DOHH2 (cell line): ENCODE results near the gene SS18L1.
A peak's percentile ranks its signal among the peaks of the same experiment; 100 is the strongest.

Experiments
- H3F3A ChIP-seq: fragments of 200-600 bp; sonication (generic), shearing (Covaris generic); 2 replicates; pipeline ENCODE4 v1.6.0; 2016; ENCODE audit warnings: antibody characterized with exemption, mild to moderate bottlenecking; ENCODE audit not compliant: control insufficient read depth, insufficient read depth
- H3K27ac ChIP-seq: fragments of 200-600 bp; sonication (generic); 2 replicates; pipeline ENCODE4 v1.5.1; 2014; ENCODE audit warnings: low read depth, mild to moderate bottlenecking, low read length, moderate library complexity
- H3K27me3 ChIP-seq: fragments of 200-600 bp; sonication (generic); 2 replicates; pipeline ENCODE4 v1.6.1; 2014; ENCODE audit warnings: mild to moderate bottlenecking, low read length, mixed read lengths; ENCODE audit not compliant: control insufficient read depth
- H3K36me3 ChIP-seq: fragments of 200-600 bp; sonication (generic); 2 replicates; pipeline ENCODE4 v1.6.1; 2014; ENCODE audit warnings: mild to moderate bottlenecking, low read length, moderate library complexity, mixed read lengths; ENCODE audit not compliant: control insufficient read depth
- H3K4me1 ChIP-seq: fragments of 200-600 bp; sonication (generic); 2 replicates; pipeline ENCODE4 v1.6.1; 2014; ENCODE audit warnings: mild to moderate bottlenecking, low read length, mixed read lengths; ENCODE audit not compliant: control insufficient read depth
- H3K4me2 ChIP-seq: fragments of 200-600 bp; sonication (generic); 2 replicates; pipeline ENCODE4 v1.6.0; 2014; ENCODE audit warnings: mild to moderate bottlenecking, low read length, moderate library complexity
- H3K4me3 ChIP-seq: fragments of 200-600 bp; sonication (generic); 2 replicates; pipeline ENCODE4 v1.5.1; 2014; ENCODE audit warnings: mild to moderate bottlenecking, low read length, mixed read lengths
- H3K79me2 ChIP-seq: fragments of 200-600 bp; sonication (generic); 2 replicates; pipeline ENCODE4 v1.6.1; 2014; ENCODE audit warnings: mild to moderate bottlenecking, low read length, mixed read lengths; ENCODE audit not compliant: control insufficient read depth
- H3K9me2 ChIP-seq: fragments of 200-600 bp; sonication (generic); replicated peaks from 2 replicates; pipeline ENCODE4 v1.6.1; 2014; ENCODE audit warnings: mild to moderate bottlenecking, low read length, mixed read lengths; ENCODE audit not compliant: control insufficient read depth
- H3K9me3 ChIP-seq: fragments of 200-600 bp; sonication (generic); 2 replicates; pipeline ENCODE4 v1.6.1; 2014; ENCODE audit warnings: antibody characterized with exemption, low read length, mixed read lengths; ENCODE audit not compliant: control insufficient read depth, insufficient read depth
- H4K20me1 ChIP-seq: fragments of 200-600 bp; sonication (generic); 2 replicates; pipeline ENCODE4 v1.6.0; 2014; ENCODE audit warnings: low read depth, mild to moderate bottlenecking, antibody characterized with exemption, low read length, moderate library complexity; ENCODE audit not compliant: control insufficient read depth, insufficient read depth
- EZH2phosphoT487 ChIP-seq: fragments of 200-600 bp; sonication (generic); IDR thresholded peaks from 2 replicates; pipeline ENCODE4 v1.6.1; 2017; ENCODE audit warnings: borderline replicate concordance, mild to moderate bottlenecking, antibody characterized with exemption, low read length, moderate library complexity, mixed read lengths
- TF ChIP-seq, protein P1 (sequence below): fragments of 200-600 bp; sonication (generic); IDR thresholded peaks from one replicate; pipeline ENCODE4 v1.5.1; 2014; ENCODE audit warnings: antibody characterized with exemption, mild to moderate bottlenecking, low read depth, low read length; ENCODE audit not compliant: poor library complexity, severe bottlenecking

Gene SS18L1, protein sequence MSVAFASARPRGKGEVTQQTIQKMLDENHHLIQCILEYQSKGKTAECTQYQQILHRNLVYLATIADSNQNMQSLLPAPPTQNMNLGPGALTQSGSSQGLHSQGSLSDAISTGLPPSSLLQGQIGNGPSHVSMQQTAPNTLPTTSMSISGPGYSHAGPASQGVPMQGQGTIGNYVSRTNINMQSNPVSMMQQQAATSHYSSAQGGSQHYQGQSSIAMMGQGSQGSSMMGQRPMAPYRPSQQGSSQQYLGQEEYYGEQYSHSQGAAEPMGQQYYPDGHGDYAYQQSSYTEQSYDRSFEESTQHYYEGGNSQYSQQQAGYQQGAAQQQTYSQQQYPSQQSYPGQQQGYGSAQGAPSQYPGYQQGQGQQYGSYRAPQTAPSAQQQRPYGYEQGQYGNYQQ

DNA sequence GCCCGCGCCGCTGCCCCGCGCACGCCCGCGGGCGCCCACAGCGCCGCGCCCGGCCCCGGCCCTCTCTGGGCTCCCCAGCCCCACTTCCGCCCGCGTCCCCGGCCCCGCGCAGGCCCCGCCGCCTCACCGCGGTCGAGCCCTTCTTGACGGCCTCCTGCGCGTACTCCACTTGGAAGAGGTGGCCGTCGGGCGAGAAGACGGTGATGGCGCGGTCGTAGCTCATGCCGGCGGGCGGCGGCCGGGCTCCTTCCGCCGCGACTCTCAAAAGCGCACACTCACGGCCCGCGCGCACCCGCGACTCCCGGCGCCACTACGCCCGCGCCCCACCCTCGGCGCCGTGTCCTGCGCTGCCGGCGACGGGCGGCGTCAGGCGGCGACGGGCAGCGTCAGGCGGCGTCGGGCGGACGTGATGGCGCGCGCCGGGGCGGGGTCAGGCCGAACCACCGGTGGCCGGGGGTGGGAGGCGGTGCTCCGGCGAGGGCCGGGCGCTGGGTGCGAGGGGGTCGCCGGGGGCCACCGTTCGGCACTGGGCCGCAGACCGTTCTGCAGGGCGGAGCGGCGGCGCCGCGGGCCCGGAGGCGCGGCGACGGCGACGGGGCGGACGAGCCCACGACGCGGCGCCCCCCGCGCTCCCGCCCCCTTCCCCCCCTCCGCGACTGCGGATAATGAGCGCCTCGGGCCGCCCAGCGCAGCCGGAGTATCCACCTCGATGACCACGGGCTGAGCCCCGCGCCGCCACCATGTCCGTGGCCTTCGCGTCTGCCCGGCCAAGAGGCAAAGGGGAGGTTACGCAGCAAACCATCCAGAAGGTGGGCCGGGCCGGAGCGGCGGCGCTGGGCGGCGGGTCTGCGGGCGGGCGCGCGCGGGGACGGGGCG lies at the start of gene SS18L1, which contains the start of gene PSMA7:
Gene SS18L1, plus strand, starts transcription at position 689 of the 876 bp plus-strand sequence. Its CDS starts 52 bp downstream, at position 741.
Gene PSMA7, minus strand, starts transcription at position 314 of the 876 bp plus-strand sequence. Its CDS starts 91 bp downstream, at position 223.
- H4K20me1 ChIP-seq, result peaks cover 34% of the 10 kb centered on the region
- peak within 1 kb of the TSS; percentile 84 for H3K4me3 ChIP-seq
- no peak for TF ChIP-seq EZH2phosphoT487
- TF ChIP-seq, protein P1, sequence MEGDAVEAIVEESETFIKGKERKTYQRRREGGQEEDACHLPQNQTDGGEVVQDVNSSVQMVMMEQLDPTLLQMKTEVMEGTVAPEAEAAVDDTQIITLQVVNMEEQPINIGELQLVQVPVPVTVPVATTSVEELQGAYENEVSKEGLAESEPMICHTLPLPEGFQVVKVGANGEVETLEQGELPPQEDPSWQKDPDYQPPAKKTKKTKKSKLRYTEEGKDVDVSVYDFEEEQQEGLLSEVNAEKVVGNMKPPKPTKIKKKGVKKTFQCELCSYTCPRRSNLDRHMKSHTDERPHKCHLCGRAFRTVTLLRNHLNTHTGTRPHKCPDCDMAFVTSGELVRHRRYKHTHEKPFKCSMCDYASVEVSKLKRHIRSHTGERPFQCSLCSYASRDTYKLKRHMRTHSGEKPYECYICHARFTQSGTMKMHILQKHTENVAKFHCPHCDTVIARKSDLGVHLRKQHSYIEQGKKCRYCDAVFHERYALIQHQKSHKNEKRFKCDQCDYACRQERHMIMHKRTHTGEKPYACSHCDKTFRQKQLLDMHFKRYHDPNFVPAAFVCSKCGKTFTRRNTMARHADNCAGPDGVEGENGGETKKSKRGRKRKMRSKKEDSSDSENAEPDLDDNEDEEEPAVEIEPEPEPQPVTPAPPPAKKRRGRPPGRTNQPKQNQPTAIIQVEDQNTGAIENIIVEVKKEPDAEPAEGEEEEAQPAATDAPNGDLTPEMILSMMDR, result no peak

DNA sequence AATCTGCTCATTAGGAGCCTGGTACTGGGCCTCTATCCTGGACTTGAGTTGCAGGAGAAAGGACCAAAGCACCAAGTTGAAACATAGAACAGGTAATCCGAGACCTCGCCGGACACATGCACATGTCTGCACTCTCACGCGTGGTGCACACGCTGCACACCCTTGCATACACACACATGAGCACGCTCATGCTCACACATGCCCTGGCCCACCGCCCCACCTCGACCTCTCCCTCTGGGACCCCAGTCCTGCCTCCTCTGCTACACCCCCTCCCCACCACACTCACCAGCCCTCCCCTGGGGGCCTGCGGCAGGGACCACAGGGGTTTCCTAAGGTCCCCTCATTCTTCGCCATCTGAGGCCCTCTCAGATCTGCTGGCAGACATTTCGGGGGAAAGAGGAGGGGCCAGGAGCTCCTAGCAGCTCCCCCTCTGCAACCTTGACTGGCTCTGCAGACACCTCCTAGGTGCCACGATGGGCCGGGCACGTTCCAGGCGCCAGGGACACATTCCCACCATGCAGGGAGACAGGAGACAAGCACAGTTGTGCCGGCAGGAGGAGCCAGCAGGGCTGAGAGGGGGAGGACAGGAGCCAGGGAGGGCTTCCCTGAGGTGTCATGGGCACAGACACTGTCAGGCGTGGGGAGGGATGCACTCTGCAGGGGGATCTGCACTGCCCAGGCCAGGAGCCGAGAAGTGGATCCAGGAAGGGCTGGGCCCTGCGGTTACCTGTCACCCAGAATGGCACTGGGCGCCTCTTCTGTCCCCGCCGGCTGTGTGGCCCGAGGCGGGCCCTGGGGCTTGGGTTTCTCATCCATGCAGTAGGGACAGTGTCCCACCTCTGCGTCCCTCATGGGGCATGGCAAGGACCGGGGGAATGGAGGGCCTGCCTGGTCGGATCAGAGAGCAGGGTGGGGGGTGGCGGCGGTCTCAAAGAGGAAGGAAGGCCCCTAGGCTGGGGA lies 46.9 kb upstream of the SS18L1 start:
- Histone ChIP-seq H3K4me1 (no peaks in the 10 kb centered on the region), H3K79me2 (no peaks in the 10 kb centered on the region), H3K4me2 (no peak overlapping the region), H3K9me2 (no peaks in the 10 kb centered on the region), H3K4me3 (no peak overlapping the region), H3K27ac (no peak overlapping the region), H3K9me3 (no peaks in the 10 kb centered on the region), H3K36me3 (no peaks in the 10 kb centered on the region), H3K27me3 (peaks cover 3% of the 10 kb centered on the region), H4K20me1 (no peaks in the 10 kb centered on the region), H3F3A (no peaks in the 10 kb centered on the region)
- TF ChIP-seq EZH2phosphoT487, result no peak
- TF ChIP-seq, protein P1, result no peak

More for the DNA sequence above, at the start of gene SS18L1, which contains the start of gene PSMA7:
- Histone ChIP-seq H3K79me2 (peaks cover 88% of the 10 kb centered on the region), H3K9me2 (no peaks in the 10 kb centered on the region), H3F3A (no peaks in the 10 kb centered on the region; the same call in 1 of the 2 replicates), H3K27ac (peak within 1 kb of the TSS; percentile 52), H3K27me3 (no peaks in the 10 kb centered on the region), H3K9me3 (no peaks in the 10 kb centered on the region), H3K4me1 (peaks cover 25% of the 10 kb centered on the region), H3K4me2 (peak within 1 kb of the TSS; percentile 90), H3K36me3 (peaks cover 49% of the 10 kb centered on the region)

DNA sequence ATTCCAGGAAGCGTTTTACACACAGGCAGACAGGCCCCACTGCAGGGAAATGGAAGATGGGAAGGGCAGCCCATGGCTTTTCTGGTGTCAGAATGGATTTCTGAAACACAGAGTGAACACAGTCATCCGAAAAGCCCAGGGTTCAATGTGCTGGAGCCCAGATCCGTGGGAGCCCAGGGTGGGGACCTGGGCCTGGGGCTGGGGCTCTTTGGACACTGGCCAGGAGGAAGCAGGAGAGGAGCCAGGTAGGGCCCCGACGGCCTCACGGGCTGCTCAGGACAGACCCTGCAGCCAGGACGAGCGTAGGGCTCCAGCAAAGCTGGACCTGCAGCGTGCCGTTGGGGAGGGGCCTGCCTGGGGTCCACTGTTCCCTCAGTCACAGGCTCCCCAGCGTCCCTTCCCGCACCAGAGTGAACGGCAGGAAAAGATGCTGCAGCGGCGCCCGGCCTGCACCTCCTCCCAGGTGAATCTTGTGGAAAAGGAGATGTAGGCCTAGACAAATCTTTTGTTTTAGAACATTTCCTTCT lies 45.6 kb upstream of the SS18L1 start:
- Histone ChIP-seq H3K9me2 (no peaks in the 10 kb centered on the region), H3K79me2 (no peaks in the 10 kb centered on the region), H3K4me3 (no peak overlapping the region), H3K4me2 (no peak overlapping the region), H3K27ac (no peak overlapping the region), H3K27me3 (no peaks in the 10 kb centered on the region; the same call in 1 of the 2 replicates), H3K36me3 (no peaks in the 10 kb centered on the region), H3F3A (no peaks in the 10 kb centered on the region), H3K9me3 (no peaks in the 10 kb centered on the region), H3K4me1 (no peaks in the 10 kb centered on the region), H4K20me1 (no peaks in the 10 kb centered on the region)
- no peak for TF ChIP-seq EZH2phosphoT487
- TF ChIP-seq, protein P1, result no peak
